Epithelial cell of esophagus (primary cell): ENCODE results near the gene SERINC5.

Experiments
- DNase-seq: peaks from one replicate; pipeline ENCODE4 v3.0.0; 2010; ENCODE audit warnings: low read depth
- H3K4me3 ChIP-seq: 2 replicates; pipeline ENCODE4 v1.5.1; 2011; ENCODE audit warnings: mild to moderate bottlenecking, low read length, control low read depth
- CTCF ChIP-seq: IDR thresholded peaks from 2 replicates; pipeline ENCODE4 v1.5.1; 2011; ENCODE audit warnings: low read depth, mild to moderate bottlenecking, low read length, control low read depth, inconsistent platforms; ENCODE audit not compliant: insufficient read depth; ENCODE audit errors: missing control alignments

Gene SERINC5

GRCh38 chr5:80069918-80070318 lies 185.9 kb downstream of the SERINC5 start:
- no peak overlapping the region for H3K4me3 ChIP-seq
- no peak for DNase-seq

DNA sequence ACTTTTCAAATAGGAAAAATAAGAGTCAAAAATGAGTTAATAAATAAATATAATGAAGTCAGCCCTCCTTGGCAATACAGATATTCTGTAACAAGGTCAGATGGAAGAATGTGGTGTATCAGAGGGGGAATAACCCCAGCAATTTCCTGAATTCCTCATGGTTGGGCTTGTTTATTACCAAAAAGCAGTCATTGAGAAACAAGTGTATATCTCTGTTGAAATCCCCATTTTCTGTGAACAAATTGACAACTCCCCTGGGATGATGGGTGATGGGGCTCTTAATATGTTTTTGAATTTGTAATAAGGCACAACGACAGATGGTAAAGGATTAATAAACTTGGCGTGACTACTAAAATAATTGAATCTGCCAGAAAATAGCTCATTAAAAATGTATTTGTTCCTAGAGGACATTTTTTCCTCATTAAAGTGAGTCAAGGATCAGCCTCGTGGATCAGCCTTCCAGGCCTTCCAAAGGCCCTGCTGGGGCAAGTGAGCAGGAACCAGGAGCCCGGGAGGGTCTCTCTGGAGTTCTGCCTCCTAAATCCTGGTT lies 186.5 kb downstream of the SERINC5 start:
- H3K4me3 ChIP-seq, result no peak overlapping the region
- DNase-seq, result no peak
- TF ChIP-seq CTCF, result no peak

More at GRCh38 chr5:80069918-80070318, 185.9 kb downstream of the SERINC5 start:
- no peak for TF ChIP-seq CTCF

- no peak for TF ChIP-seq CTCF
- DNase-seq, result no peak
- no peak overlapping the region for H3K4me3 ChIP-seq
Measured at GRCh38 chr5:80068775-80069174, 187.1 kb downstream of the SERINC5 start.

- no peak for TF ChIP-seq CTCF
- no peak overlapping the region for H3K4me3 ChIP-seq
- no peak for DNase-seq
Measured at GRCh38 chr5:80068246-80068636, 187.6 kb downstream of the SERINC5 start.

- no peak overlapping the region for H3K4me3 ChIP-seq
- no peak for TF ChIP-seq CTCF
- no peak for DNase-seq
Measured at GRCh38 chr5:80067531-80068245, 188.2 kb downstream of the SERINC5 start.

DNA sequence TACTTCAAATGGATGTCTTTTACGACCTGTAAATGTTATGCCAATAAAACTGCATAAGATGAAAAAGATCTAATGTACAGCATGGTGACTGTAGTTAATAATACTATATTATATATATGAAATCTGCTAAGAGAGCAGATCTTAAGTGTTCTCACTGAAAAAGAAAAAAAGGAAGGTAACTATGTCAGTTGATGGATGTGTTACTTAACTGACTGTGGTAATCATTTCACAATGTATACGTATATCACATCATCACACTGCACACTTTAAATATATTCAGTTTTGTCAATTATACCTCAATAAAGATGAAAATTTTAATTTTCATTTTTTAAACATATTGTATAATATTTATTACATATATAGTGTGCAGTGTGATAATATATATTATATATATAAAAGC lies 188.8 kb downstream of the SERINC5 start:
- TF ChIP-seq CTCF, result no peak
- no peak overlapping the region for H3K4me3 ChIP-seq
- DNase-seq, result no peak

DNA sequence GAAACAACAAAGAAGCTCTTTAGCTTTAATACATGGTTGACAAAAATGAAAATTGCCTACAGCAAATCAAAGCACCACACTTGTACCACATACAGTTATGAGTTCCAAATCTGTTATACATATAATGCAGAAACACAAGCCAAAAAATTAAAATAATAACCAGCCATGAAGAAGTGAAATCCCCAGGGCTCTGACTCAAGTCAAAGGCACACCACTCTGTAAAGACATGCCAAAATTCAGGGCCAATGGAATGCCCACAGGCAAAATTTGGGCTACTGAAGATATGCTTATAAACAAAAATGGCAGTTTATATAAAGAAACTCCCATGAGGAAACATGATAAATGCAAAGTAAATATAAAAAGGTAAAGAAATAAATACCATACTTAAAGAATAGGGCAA lies 191.7 kb downstream of the SERINC5 start:
- no peak overlapping the region for H3K4me3 ChIP-seq
- TF ChIP-seq CTCF, result no peak
- no peak for DNase-seq
